ENCODE data around the gene TMEM63C. TPM values are rescaled to one million over a fixed set of nuclear protein-coding genes. Genes with fewer than 3 reads are reported as not detected.

TMEM63C gene
- total RNA-seq, 2 experiments from 2014 or later = 0.29 to 0.45 TPM

DNA sequence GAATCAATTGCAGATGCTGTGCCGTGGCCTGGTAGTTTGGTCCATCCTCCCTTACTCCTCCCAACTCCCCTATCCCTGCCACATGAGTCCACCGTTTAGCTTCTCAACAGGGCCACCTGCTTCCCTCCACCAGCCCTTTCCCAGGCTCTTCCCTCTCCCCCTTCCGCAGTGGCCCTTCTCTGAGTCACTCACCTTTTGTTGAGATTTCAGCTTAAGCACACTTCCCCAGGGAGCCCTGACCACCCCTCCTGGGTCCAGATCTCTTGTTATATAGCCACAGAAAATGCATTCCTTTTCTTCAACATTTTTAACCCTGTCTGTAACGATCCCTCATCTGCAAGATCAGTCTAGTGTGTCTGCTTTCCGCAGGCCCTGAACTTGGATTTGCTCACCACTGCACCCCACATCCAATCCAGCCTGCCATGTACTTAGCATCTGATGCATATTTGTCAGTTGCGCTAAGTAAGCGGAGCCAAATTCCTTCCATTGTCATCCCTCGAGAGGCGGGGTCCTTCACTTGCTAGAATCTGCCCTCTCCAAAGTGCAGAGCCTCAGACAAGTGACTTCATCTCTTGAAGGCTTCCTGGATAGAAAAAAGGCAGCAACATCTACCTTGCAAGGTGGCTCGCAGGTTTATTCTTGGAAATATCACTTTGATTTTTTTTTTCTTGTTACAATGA lies 41.1 kb downstream of the TMEM63C start:
- no peak overlapping the region for H3K27ac Mint-ChIP-seq
- DNase-seq = no peak
- no peaks in the 10 kb centered on the region for H3K36me3 Mint-ChIP-seq (ENCODE audit: low read depth)
- no peak overlapping the region for H3K4me3 Mint-ChIP-seq
- ChIA-PET POLR2A (no interaction called here), CTCF (no interaction called here)
- no peaks in the 10 kb centered on the region for H3K9me3 Mint-ChIP-seq
- no peaks in the 10 kb centered on the region for H3K4me1 Mint-ChIP-seq
- H3K27me3 Mint-ChIP-seq = peaks cover 2% of the 10 kb centered on the region

DNA sequence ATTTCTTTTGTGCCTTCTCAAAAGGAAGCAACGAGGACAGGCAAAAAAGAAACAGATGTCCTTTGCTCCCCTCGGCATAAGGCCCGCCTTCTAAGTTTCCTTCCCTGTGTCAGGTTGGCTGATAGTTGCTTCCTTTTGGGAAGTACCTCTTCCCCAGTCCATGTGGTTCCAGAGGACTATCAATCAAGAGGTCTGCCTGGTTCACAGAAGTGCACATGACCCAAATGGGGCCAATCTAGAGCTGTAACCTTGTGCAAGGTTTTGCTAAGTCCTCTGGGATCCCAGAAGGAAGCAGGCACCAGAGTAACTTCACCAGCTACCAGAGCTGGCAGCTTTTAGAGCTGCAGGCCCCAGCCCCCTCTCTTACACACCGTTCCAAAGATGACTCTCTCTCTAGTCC lies 42.6 kb downstream of the TMEM63C start:
- POLR2A ChIA-PET = no interaction called here
- Mint-ChIP-seq H3K27me3 (peaks cover 2% of the 10 kb centered on the region), H3K4me3 (no peak overlapping the region), H3K27ac (no peak overlapping the region), H3K4me1 (no peaks in the 10 kb centered on the region), H3K36me3 (ENCODE audit: low read depth) (no peaks in the 10 kb centered on the region), H3K9me3 (no peaks in the 10 kb centered on the region)
- CTCF ChIA-PET = no interaction called here
- no peak for DNase-seq

DNA sequence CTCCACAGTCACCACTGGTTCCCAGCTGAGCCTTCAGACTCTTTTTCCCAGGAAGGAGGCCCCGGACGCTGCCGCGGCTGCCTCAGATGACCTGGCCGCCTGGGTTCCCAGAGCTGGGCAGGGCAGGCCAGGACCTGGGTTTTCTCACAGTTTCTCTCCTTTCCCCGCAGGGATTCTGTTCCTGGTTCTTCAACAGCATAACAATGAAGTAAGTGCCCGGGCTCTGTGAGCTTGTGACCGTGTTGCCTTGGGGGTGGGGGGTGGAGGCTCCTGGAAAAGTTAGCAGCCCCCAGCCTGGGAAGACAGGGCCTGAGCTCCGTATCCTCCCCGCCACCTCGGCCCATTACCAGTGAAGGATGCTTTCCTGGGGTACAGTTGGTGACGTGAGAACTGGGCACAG lies 43.7 kb downstream of the TMEM63C start:
- H3K4me1 Mint-ChIP-seq = no peaks in the 10 kb centered on the region
- peaks cover 2% of the 10 kb centered on the region for H3K27me3 Mint-ChIP-seq
- DNase-seq = no peak
- ChIA-PET CTCF (interaction anchor here (0.5 kb wide), 1 partner anchor 506 kb away, joined by 3 read pairs; no protein-coding TSS in a partner anchor), POLR2A (no interaction called here)
- H3K27ac Mint-ChIP-seq = no peak overlapping the region
- no peaks in the 10 kb centered on the region for H3K36me3 Mint-ChIP-seq (ENCODE audit: low read depth)
- no peak overlapping the region for H3K4me3 Mint-ChIP-seq
- no peaks in the 10 kb centered on the region for H3K9me3 Mint-ChIP-seq

GRCh38 chr14:77225892-77226557 lies 44.4 kb downstream of the TMEM63C start:
- peaks cover 2% of the 10 kb centered on the region for H3K27me3 Mint-ChIP-seq
- no peak overlapping the region for H3K27ac Mint-ChIP-seq
- ChIA-PET CTCF (no interaction called here), POLR2A (no interaction called here)
- H3K9me3 Mint-ChIP-seq = no peaks in the 10 kb centered on the region
- no peak overlapping the region for H3K4me3 Mint-ChIP-seq
- no peak for DNase-seq
- no peaks in the 10 kb centered on the region for H3K4me1 Mint-ChIP-seq
- H3K36me3 Mint-ChIP-seq (ENCODE audit: low read depth) = no peaks in the 10 kb centered on the region

DNA sequence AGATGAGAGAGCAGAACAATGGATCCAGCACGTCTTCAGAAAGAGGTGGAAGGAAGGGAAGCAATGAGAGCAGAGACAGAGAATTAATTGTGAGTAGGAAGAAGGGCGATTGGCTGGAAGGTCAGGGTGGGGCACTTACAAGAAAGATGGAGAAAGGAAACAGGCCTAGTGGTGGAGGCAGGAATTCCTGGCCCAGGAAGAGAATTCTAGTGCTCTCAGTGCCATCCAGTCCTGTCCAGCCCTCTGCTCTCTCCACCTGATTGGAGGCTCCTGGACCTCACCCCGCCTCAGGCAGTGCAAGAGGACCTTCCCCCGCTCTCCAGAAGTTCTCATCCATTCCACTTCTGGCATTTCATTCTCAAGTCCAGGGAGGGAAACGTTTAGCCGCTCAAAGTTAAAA lies 46.5 kb downstream of the TMEM63C start:
- Mint-ChIP-seq H3K9me3 (no peaks in the 10 kb centered on the region), H3K4me3 (no peak overlapping the region), H3K36me3 (ENCODE audit: low read depth) (no peaks in the 10 kb centered on the region), H3K27me3 (peaks cover 5% of the 10 kb centered on the region), H3K27ac (no peak overlapping the region), H3K4me1 (no peaks in the 10 kb centered on the region)
- CTCF ChIA-PET = interaction anchor here (0.6 kb wide), 1 partner anchor 23 kb away, joined by 5 read pairs; no protein-coding TSS in a partner anchor
- POLR2A ChIA-PET = no interaction called here
- no peak for DNase-seq

DNA sequence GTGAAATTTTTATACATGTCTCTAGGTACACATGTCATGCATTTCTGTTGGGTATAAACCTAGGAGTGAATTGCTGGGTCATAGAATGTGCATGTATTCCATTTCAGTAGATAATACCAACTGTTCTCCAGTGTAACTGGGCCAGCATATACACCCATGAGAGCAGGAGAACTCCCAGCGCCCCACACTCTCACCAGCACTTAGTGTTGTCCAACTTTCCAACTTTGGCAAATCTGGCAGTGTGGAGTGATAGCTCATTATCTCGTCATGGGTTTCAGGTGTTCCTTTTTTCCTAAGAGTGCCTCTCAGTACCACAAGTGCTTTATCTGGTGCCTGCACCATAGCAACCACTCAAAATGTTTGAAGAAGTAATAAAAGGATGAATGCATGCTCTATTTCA lies 49.3 kb downstream of the TMEM63C start:
- ChIA-PET CTCF (no interaction called here), POLR2A (no interaction called here)
- Mint-ChIP-seq H3K27ac (no peak overlapping the region), H3K36me3 (ENCODE audit: low read depth) (no peaks in the 10 kb centered on the region), H3K4me3 (no peak overlapping the region), H3K4me1 (no peaks in the 10 kb centered on the region), H3K9me3 (no peaks in the 10 kb centered on the region), H3K27me3 (peaks cover 3% of the 10 kb centered on the region)
- no peak for DNase-seq

- no peak for DNase-seq
- no peaks in the 10 kb centered on the region for H3K4me1 Mint-ChIP-seq
- H3K9me3 Mint-ChIP-seq = no peaks in the 10 kb centered on the region
- no peaks in the 10 kb centered on the region for H3K36me3 Mint-ChIP-seq (ENCODE audit: low read depth)
- POLR2A ChIA-PET = no interaction called here
- no peak overlapping the region for H3K4me3 Mint-ChIP-seq
- CTCF ChIA-PET = no interaction called here
- H3K27me3 Mint-ChIP-seq = peaks cover 3% of the 10 kb centered on the region
- no peak overlapping the region for H3K27ac Mint-ChIP-seq
These were observed 50.1 kb downstream of the TMEM63C start for GRCh38 chr14:77231721-77232120.

- ChIA-PET POLR2A (no interaction called here), CTCF (no interaction called here)
These were observed 55.2 kb downstream of the TMEM63C start for GRCh38 chr14:77236814-77237213.

GRCh38 chr14:77238356-77238755 lies 56.8 kb downstream of the TMEM63C start:
- no peaks in the 10 kb centered on the region for H3K9me3 Mint-ChIP-seq
- no peak overlapping the region for H3K27ac Mint-ChIP-seq
- H3K36me3 Mint-ChIP-seq (ENCODE audit: low read depth) = no peaks in the 10 kb centered on the region
- no peak for DNase-seq
- no peak overlapping the region for H3K4me3 Mint-ChIP-seq
- H3K4me1 Mint-ChIP-seq = no peaks in the 10 kb centered on the region
- ChIA-PET CTCF (no interaction called here), POLR2A (interaction anchor here (0.6 kb wide), 1 partner anchor 32 kb away, joined by 3 read pairs; no protein-coding TSS in a partner anchor)
- H3K27me3 Mint-ChIP-seq = no peaks in the 10 kb centered on the region

More at GRCh38 chr14:77236814-77237213, 55.2 kb downstream of the TMEM63C start:
- no peaks in the 10 kb centered on the region for H3K36me3 Mint-ChIP-seq (ENCODE audit: low read depth)
- H3K9me3 Mint-ChIP-seq = no peaks in the 10 kb centered on the region
- H3K4me1 Mint-ChIP-seq = no peaks in the 10 kb centered on the region
- peaks cover under 1% of the 10 kb centered on the region for H3K27me3 Mint-ChIP-seq
- no peak for DNase-seq
- H3K4me3 Mint-ChIP-seq = no peak overlapping the region
- no peak overlapping the region for H3K27ac Mint-ChIP-seq

DNA sequence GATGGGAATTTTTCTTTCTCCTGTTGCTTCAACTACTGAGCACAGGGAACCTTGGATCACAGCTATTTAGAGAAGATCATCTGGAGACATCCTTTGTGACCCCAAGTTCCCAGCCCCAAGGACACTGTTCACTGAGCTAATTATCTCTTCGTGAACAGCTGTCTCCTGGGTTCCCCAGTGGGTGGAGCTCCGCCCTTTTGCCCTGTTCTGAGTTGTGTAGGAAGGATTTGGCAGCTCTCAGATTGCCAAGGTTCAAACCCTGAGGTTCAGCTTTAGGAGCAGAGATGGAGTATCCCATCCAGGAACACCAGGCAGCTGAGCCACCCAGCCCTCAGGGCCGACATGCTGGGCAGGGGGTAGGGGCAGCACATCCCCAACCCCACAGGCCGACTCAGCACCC lies 57.4 kb downstream of the TMEM63C start:
- no peaks in the 10 kb centered on the region for H3K4me1 Mint-ChIP-seq
- no peaks in the 10 kb centered on the region for H3K9me3 Mint-ChIP-seq
- DNase-seq = no peak
- no peaks in the 10 kb centered on the region for H3K27me3 Mint-ChIP-seq
- ChIA-PET CTCF (no interaction called here), POLR2A (no interaction called here)
- no peaks in the 10 kb centered on the region for H3K36me3 Mint-ChIP-seq (ENCODE audit: low read depth)
- H3K4me3 Mint-ChIP-seq = no peak overlapping the region
- H3K27ac Mint-ChIP-seq = no peak overlapping the region

GRCh38 chr14:77239412-77239811 lies 57.8 kb downstream of the TMEM63C start:
- Mint-ChIP-seq H3K4me1 (no peaks in the 10 kb centered on the region), H3K27ac (no peak overlapping the region), H3K4me3 (no peak overlapping the region), H3K9me3 (no peaks in the 10 kb centered on the region), H3K27me3 (no peaks in the 10 kb centered on the region), H3K36me3 (ENCODE audit: low read depth) (no peaks in the 10 kb centered on the region)
- CTCF ChIA-PET = no interaction called here
- no peak for DNase-seq
- POLR2A ChIA-PET = interaction anchor here (0.7 kb wide), 1 partner anchor 26 kb away, joined by 3 read pairs; no protein-coding TSS in a partner anchor

GRCh38 chr14:77240336-77240915 lies 58.8 kb downstream of the TMEM63C start:
- ChIA-PET CTCF (interaction anchor here (1.2 kb wide), 1 partner anchor 210 kb away, joined by 3 read pairs; no protein-coding TSS in a partner anchor), POLR2A (no interaction called here)
- no peaks in the 10 kb centered on the region for H3K36me3 Mint-ChIP-seq (ENCODE audit: low read depth)
- no peak for DNase-seq
- no peaks in the 10 kb centered on the region for H3K27me3 Mint-ChIP-seq
- H3K9me3 Mint-ChIP-seq = no peaks in the 10 kb centered on the region
- H3K4me3 Mint-ChIP-seq = no peak overlapping the region
- no peak overlapping the region for H3K27ac Mint-ChIP-seq
- H3K4me1 Mint-ChIP-seq = no peaks in the 10 kb centered on the region

DNA sequence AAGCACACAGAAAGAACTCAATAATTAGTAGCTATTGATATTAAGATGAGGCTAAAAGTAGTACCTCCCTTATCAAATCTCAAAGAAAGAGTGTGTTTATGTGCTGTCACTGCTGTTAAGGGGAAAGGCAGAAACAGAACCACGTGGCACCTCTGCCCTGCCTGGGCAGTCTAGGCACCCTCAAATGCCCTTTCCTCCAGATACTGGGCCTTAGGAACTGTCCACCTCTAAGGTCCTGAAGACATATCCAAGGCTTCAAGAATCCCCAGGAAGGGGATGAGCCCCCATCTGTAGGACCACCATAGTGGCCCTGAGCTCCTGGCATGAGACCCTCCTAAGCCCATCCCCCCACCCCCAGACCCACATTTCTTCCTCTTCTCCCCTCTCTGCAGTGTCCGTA lies 60.4 kb downstream of the TMEM63C start:
- Mint-ChIP-seq H3K4me1 (no peaks in the 10 kb centered on the region), H3K27ac (no peak overlapping the region), H3K4me3 (no peak overlapping the region), H3K36me3 (ENCODE audit: low read depth) (no peaks in the 10 kb centered on the region), H3K27me3 (no peaks in the 10 kb centered on the region), H3K9me3 (no peaks in the 10 kb centered on the region)
- ChIA-PET POLR2A (no interaction called here), CTCF (no interaction called here)
- DNase-seq = no peak
